Spleen (tissue), 7 donors: ENCODE data around the gene UMOD.

Source experiments
- CTCF ChIP-seq, 11 experiments: fragments of 200-600 bp in 7 of 11; fragments of 450-650 bp in 4 of 11; sonication (generic) in 4 of 11; IDR thresholded peaks in 8 of 11; conservative IDR thresholded peaks in 3 of 11; 1 replicate in 7 of 11; 2 replicates in 4 of 11; pipeline versions ENCODE4 v1.4.0 to v1.8.0; 2016 to 2021; ENCODE audit warnings: antibody characterized with exemption in 11 of 11, inconsistent platforms in 4 of 11, mild to moderate bottlenecking in 1 of 11
- POLR2A ChIP-seq, 3 donors: fragments of 450-650 bp; IDR thresholded peaks; one replicate each; pipeline ENCODE4 v1.5.1; 2017; ENCODE audit warnings: antibody characterized with exemption in 3 of 3, mild to moderate bottlenecking in 1 of 3
- donor health status: DM: no; HTN: no; CAD: no; lungs with moderate emphysema.
- donor health status: DM: no; HTN: no; CAD: no.
- donor health status: DM: no; HTN: no; CAD: no.

DNA sequence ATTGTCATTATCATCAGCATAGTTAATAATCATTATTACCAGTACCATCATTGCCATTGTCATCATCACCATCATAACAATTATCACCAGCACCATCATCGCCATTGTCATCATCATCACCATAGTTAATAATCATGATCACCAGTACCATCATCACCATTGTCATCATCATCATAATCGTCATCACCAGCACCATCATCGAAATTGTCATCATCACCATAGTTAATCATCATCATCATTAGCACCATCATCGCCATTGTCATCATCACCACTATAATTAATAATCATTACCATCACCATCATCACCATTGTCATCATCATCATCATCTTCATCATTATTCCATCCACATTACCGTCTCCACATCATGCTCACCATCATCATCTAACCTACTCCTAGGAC lies 38.5 kb upstream of the UMOD start:
- no peak for TF ChIP-seq CTCF (IDR thresholded peaks at IDR 0.05 in 8 of 11, conservative IDR thresholded peaks at IDR 0.05 in 3 of 11)
- no peak for TF ChIP-seq POLR2A (IDR thresholded peaks at IDR 0.05)
